Tibial artery (tissue), 4 donors: ENCODE results near the gene GRPEL2.

Experiments used
- DNase-seq, 2 donors: peaks; one replicate each; pipeline ENCODE4 v3.0.0-alpha.2; 2019
- H3K27ac ChIP-seq, 2 donors: fragments of 200-600 bp; sonication (generic) in 1 of 2; 1 replicate in 1 of 2; 2 replicates in 1 of 2; pipeline ENCODE4 v1.5.1; 2018 to 2019; ENCODE audit warnings: mild to moderate bottlenecking in 1 of 2
- H3K27me3 ChIP-seq, 2 donors: fragments of 200-600 bp; sonication (generic) in 1 of 2; one replicate each; pipeline versions ENCODE4 v1.5.1 to v1.6.0; 2016 to 2019
- H3K36me3 ChIP-seq, 3 donors: fragments of 200-600 bp; sonication (generic) in 2 of 3; one replicate each; pipeline ENCODE4 v1.5.1; 2016 to 2019; ENCODE audit warnings: mild to moderate bottlenecking in 2 of 3
- H3K4me1 ChIP-seq, 4 donors: fragments of 200-600 bp; sonication (generic) in 2 of 4; 1 replicate in 3 of 4; 2 replicates in 1 of 4; pipeline ENCODE4 v1.5.1; 2016 to 2019
- H3K4me3 ChIP-seq, 2 donors: fragments of 200-600 bp; sonication (generic) in 1 of 2; 1 replicate in 1 of 2; 2 replicates in 1 of 2; pipeline ENCODE4 v1.5.1; 2018 to 2019; ENCODE audit warnings: mild to moderate bottlenecking in 2 of 2
- H3K9me3 ChIP-seq, 3 donors: fragments of 200-600 bp; sonication (generic) in 1 of 3; one replicate each; pipeline ENCODE4 v1.5.1; 2016 to 2019
- intact Hi-C: fragments of 100-400 bp; cut with DNase I; formaldehyde crosslinking; loops from one replicate; pipeline ENCODE4 v1.15.0; 2023; ENCODE audit warnings: low total_unique reads
- TF ChIP-seq, protein P1 (sequence below), 2 experiments: fragments of 200-600 bp in 1 of 2; fragments of 450-650 bp in 1 of 2; IDR thresholded peaks; one replicate each; pipeline ENCODE4 v1.5.1; 2017 to 2019; ENCODE audit warnings: antibody characterized with exemption in 2 of 2, mild to moderate bottlenecking in 1 of 2, moderate library complexity in 1 of 2

GRPEL2 gene

DNA sequence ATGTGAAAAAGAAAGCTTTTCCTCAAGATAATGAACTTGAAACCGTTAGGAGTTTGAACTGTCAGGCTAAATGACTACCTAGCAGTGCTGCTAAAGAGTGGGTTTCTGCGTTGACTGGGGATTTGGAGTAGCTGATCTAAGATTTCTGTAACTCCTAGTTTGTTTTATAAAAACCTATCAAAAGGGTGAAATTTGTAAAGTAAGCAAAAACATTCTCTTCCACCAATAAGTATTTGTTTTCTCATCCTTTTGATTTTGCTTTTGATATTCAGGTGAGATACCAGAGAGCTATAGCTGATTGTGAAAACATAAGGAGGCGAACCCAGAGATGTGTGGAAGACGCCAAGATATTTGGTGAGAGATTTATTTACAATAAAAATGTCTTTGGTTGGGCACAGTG is 4.1 kb downstream of the GRPEL2 start:
- Histone ChIP-seq H3K9me3 (no peaks in the 10 kb centered on the region), H3K27ac (no peak overlapping the region), H3K4me1 (peaks cover 0 to 14% (median 7%) of the 10 kb centered on the region in 4 donors), H3K36me3 (peaks cover 35 to 63% (median 60%) of the 10 kb centered on the region in 3 donors), H3K4me3 (no peak overlapping the region), H3K27me3 (no peaks in the 10 kb centered on the region)
- no peak for DNase-seq
- TF ChIP-seq, protein P1, sequence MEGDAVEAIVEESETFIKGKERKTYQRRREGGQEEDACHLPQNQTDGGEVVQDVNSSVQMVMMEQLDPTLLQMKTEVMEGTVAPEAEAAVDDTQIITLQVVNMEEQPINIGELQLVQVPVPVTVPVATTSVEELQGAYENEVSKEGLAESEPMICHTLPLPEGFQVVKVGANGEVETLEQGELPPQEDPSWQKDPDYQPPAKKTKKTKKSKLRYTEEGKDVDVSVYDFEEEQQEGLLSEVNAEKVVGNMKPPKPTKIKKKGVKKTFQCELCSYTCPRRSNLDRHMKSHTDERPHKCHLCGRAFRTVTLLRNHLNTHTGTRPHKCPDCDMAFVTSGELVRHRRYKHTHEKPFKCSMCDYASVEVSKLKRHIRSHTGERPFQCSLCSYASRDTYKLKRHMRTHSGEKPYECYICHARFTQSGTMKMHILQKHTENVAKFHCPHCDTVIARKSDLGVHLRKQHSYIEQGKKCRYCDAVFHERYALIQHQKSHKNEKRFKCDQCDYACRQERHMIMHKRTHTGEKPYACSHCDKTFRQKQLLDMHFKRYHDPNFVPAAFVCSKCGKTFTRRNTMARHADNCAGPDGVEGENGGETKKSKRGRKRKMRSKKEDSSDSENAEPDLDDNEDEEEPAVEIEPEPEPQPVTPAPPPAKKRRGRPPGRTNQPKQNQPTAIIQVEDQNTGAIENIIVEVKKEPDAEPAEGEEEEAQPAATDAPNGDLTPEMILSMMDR (IDR thresholded peaks at IDR 0.05): no peak
- intact Hi-C loops: no loop called here

- Histone ChIP-seq H3K9me3 (no peaks in the 10 kb centered on the region), H3K4me1 (peaks cover 0 to 2% (median under 1%) of the 10 kb centered on the region in 4 donors), H3K4me3 (no peak overlapping the region), H3K27me3 (no peaks in the 10 kb centered on the region), H3K27ac (no peak overlapping the region), H3K36me3 (peaks cover 35 to 73% (median 63%) of the 10 kb centered on the region in 3 donors)
- TF ChIP-seq, protein P1 (IDR thresholded peaks at IDR 0.05): no peak
- DNase-seq: no peak
- intact Hi-C loops: no loop called here
These were observed 6.9 kb downstream of the GRPEL2 start for GRCh38 chr5:149352169-149352568.

DNA sequence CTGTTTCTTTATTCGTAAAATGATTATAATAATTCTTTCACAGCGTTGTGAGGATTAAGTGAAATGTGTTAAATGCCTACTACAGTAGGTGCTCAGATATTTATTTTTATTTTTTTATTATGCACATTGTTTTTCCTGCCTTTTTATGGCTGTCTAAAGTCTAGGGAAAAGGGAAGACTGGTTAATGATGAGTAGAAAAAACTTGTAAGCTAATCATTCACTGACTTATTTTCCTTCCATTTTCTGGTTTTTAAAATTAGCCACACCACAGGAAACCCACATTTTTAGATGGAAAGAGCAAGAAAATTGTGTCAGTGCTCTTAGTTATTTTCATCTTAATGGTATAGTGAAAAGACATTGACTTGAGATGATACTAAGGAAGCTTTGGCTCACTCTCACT is 8.6 kb downstream of the GRPEL2 start:
- Histone ChIP-seq H3K4me1 (peaks cover 0 to 12% (median 9%) of the 10 kb centered on the region in 4 donors), H3K36me3 (peaks cover 29 to 62% (median 48%) of the 10 kb centered on the region in 3 donors), H3K4me3 (no peak overlapping the region), H3K9me3 (no peaks in the 10 kb centered on the region), H3K27ac (no peak overlapping the region), H3K27me3 (no peaks in the 10 kb centered on the region)
- TF ChIP-seq, protein P1 (IDR thresholded peaks at IDR 0.05): no peak
- no peak for DNase-seq
- intact Hi-C loops: no loop called here

GRCh38 chr5:149355688-149356087 is 10.4 kb downstream of the GRPEL2 start:
- H3K9me3 ChIP-seq: no peaks in the 10 kb centered on the region
- intact Hi-C loops: no loop called here
- no peaks in the 10 kb centered on the region for H3K27me3 ChIP-seq
- peaks cover 11 to 44% (median 30%) of the 10 kb centered on the region in 3 donors for H3K36me3 ChIP-seq
- no peak overlapping the region for H3K4me3 ChIP-seq
- H3K4me1 ChIP-seq: peaks cover 0 to 12% (median 9%) of the 10 kb centered on the region in 4 donors
- H3K27ac ChIP-seq: no peak overlapping the region
- TF ChIP-seq, protein P1 (IDR thresholded peaks at IDR 0.05): no peak
- no peak for DNase-seq

- Histone ChIP-seq H3K9me3 (no peaks in the 10 kb centered on the region), H3K27me3 (no peaks in the 10 kb centered on the region), H3K4me3 (no peak overlapping the region), H3K27ac (no peak overlapping the region), H3K36me3 (peaks cover 6 to 37% (median 23%) of the 10 kb centered on the region in 3 donors), H3K4me1 (peaks cover 0 to 12% (median 9%) of the 10 kb centered on the region in 4 donors)
- TF ChIP-seq, protein P1 (IDR thresholded peaks at IDR 0.05): no peak
- intact Hi-C loops: no loop called here
- DNase-seq: no peak
These were observed 11.1 kb downstream of the GRPEL2 start for GRCh38 chr5:149356391-149356790.
